Measurements from ENCODE around the gene HRAS.

HRAS gene

GRCh38 chr11:567011-567628 is 31.7 kb upstream of the HRAS start:
- no peak for DNase-seq

GRCh38 chr11:565921-566509 is 30.6 kb upstream of the HRAS start:
- no peak for DNase-seq

DNA sequence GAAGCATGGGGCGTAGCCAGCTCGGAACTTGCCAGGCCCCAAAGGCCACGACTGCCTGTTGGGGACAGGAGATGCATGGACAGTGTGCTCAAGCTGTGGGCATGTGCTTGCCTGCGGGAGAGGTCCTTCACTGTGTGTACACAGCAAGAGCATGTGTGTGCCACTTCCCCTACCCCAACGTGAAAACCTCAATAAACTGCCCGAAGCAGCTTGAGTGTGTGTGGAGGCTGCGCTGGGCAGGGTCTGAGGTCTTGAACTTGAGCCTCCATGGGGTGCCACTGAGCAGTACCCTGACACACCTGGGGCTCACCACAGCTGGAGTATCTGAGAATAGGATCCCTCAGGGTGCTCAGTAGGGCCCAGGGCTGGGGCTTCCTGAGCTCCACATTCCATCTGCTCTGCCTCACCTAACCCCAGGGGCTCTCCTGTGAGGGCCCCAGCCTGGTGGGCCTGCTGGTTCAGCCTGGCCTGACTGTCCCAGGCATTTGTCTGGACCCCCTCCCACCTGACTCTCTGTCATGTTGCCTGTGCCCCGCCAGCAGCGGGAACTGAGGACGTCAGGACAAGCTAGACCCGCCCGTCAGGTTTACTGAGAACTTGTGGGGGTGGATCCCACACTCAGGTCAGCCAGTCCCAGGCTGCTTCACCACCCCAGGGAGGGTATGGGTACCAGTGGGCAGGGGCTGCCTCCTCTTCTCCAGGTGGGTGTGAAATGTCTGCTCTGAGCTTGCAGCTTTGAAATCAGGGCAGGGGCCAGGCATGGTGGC is 28.6 kb upstream of the HRAS start:
- no peak for DNase-seq

DNA sequence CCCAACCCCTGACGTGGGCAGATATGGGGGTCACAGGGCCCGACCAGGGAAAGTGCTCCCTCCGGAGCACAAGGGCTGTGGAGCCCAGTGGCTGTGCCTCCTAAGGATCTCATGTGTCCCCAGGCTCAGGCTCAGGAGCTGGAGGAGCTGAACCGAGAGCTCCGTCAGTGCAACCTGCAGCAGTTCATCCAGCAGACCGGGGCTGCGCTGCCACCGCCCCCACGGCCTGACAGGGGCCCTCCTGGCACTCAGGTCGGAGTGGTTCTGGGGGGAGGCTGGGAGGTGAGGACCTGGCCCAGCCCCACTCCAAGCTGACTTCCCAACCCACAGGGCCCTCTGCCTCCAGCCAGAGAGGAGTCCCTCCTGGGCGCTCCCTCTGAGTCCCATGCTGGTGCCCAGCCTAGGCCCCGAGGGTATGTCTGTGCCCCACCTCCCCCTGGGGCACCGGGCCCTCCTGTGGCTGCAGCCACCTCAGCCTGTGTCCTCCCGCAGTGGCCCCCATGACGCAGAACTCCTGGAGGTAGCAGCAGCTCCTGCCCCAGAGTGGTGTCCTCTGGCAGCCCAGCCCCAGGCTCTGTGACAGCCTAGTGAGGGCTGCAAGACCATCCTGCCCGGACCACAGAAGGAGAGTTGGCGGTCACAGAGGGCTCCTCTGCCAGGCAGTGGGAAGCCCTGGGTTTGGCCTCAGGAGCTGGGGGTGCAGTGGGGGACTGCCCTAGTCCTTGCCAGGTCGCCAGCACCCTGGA is 27.9 kb upstream of the HRAS start:
- no peak for DNase-seq

DNA sequence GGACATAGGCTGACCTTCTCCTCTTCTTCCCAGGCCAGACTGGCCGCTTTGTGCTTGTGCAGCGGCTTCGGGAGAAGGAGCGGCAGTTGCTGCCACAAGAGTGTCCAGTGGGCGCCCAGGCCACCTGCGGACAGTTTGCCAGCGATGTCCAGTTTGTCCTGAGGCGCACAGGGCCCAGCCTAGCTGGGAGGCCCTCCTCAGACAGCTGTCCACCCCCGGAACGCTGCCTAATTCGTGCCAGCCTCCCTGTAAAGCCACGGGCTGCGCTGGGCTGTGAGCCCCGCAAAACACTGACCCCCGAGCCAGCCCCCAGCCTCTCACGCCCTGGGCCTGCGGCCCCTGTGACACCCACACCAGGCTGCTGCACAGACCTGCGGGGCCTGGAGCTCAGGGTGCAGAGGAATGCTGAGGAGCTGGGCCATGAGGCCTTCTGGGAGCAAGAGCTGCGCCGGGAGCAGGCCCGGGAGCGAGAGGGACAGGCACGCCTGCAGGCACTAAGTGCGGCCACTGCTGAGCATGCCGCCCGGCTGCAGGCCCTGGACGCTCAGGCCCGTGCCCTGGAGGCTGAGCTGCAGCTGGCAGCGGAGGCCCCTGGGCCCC is 26.8 kb upstream of the HRAS start:
- no peak for DNase-seq

- DNase-seq = no peak
These were observed 26.0 kb upstream of the HRAS start for GRCh38 chr11:561148-562003.

DNA sequence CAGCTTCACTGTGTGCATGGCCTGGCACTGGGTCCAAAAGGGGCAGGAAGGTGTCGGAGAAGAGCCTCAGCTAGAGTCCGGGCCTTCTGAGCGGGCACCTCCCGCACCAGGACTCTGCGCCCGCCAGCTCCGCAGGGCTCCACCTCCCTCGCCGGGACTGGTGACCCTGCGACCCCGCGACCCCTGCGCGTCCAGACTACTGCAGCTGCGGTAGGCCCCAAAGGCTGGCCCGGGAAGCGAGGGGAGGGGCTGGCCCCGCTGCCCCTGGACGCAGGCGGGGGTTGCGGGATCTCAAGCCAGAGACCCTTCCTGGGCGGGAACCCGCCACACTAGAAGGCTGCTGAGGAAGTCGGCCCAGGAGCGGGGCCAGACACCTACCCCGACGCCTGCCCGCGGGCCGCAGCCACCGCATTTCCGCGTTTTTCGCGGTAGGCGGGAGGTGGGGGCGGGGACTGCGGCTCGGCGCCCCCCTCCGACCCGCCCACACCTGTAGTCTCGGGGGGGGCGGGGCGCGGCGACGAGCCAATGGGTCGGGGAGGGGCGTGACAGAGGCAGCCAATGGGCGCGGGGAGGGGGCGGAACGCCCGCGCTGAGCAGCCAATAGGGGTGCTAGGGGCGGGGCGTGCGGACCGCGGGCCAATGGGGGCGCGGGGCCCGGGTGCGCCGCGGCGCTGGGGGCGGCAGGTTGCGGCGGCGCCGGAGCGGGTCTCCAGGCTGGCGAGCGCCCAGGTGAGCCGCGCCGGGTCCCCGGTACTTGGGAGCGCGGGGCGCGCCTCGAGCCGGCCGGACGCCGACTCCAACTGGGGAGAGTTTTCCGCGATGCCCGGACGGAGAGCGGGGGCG is 25.1 kb upstream of the HRAS start, which contains the start of the genes LMNTD2 and RASSF7:
Gene LMNTD2 (minus strand): TSS at position 434 of the 843 bp plus-strand sequence. CDS start 22 bp downstream, at position 412.
Gene RASSF7 (plus strand): TSS at position 666 of the 843 bp plus-strand sequence. CDS start 799 bp downstream, outside the sequence.
- peak; percentile 98 for DNase-seq

DNA sequence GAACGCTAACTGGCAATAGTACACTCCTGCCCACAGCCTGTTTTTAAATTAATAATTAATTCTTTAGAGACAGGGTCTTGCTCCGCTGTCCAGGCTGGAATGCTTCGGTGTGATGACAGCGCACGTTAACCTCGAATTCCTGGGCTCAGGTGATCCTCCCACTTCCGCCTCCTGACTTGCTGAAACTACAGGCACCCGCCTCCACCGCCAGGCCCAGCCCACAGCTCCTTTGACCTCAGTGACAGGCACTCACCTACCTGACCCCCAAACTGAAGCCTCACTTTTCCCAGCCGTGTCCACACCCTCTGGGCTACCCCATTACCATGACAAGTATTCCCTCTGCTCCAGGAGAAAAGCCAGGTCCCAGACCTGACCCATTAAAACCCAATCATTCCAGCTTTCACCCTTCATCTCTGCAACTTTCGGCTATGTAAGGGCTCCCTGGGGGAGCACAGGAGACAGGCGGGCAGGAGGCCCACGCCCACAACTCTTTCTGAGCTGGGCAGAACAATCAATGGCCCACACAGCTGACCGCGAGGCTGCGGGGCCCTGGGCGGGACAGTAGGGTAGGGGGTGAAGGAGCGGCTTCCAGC is 24.4 kb upstream of the HRAS start:
- DNase-seq = no peak

GRCh38 chr11:559020-559620 is 23.7 kb upstream of the HRAS start:
- DNase-seq = no peak

- DNase-seq = no peak
These were observed 23.1 kb upstream of the HRAS start for GRCh38 chr11:558503-558902.

GRCh38 chr11:557328-558132 is 22.2 kb upstream of the HRAS start:
- DNase-seq = no peak

DNA sequence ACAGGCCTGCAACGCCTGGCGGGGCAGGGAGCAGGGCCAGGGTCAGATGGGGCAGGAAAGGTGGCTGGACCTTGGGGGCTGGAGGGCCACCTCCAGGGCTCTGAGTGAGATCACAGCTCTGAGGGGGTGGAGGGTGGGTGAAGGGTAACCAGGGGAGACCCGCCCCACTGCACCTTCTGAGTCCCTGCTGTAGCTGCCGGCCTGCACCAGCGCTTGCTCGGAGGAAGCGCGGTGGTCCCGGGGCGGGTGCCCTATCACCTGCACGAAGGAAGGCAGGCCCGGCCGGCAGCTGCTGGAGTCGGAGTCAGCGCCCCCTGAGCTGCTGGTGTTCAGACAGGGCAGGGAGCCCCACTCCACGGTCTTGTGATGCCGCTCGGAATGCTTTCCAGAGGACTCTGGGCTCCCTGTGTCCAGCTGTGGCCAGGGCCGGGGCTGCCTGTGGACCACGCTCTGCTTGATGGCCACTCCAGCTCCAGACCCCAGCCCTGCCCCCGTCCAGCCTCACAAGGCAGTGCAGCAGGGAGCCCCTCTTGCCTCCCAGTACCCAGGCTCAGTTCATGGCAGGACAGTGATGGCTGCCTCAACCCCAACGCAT is 21.4 kb upstream of the HRAS start:
- DNase-seq = no peak

- no peak for DNase-seq
These were observed 20.6 kb upstream of the HRAS start for GRCh38 chr11:555780-556661.

GRCh38 chr11:555227-555779 is 19.9 kb upstream of the HRAS start:
- DNase-seq = no peak

DNA sequence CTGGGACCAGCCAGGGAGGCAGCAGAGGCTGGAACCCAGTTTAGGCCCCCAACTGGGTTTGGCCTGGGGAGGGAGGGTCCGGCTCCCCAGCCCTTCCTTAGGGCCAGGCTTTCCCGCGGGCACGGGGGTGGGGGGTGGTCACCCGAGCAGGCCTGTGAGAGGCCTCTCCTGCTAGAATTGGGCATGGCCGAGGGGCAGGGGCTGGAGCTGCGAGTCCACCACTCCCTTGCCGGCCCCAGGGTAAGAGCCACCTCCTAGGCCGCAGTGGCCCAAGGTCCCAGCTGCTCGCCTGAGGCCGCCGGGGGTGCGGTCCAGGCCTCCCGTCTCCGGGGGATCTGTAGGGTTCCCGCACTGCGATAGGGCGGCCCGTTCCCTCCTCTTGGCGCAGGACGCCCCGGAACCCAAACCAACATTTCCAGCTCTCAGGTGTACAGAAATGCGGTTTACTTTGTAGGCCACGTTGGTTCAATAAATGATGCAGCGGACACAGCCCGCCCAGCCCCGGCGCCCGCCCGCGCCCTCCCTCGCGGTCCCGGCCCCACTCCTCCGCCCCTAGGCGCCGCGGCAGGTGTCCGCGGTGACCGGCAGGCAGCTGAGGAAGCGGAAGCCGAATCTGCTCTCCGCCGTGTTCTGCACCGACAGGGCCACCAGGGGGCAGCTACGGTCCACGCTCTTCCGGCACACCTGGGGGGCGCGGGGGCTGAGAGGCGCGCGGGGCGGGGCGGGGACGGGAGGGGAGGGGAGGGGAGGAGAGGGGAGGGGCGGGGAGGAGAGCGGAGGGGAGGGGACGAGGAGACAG is 19.3 kb upstream of the HRAS start:
- DNase-seq = peak; percentile 80

DNA sequence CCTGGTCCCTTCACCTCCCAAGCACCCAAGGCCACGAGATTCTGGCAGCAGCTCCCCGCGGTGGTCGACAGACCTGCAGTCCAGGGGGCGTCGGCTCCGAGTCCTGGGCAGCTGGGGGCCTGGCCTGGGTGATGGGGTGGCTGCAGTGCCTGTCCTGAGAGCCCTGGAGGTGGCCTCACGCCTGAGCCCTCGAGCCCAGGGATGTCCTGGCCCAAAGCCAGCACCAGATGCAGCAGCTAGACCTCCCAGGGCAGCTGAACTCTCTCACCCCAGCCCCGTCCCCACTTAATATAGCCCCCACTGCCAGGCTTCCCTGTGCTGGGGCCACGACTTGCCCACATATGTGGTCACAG is 18.6 kb upstream of the HRAS start:
- DNase-seq = no peak

All from activated CD8-positive, alpha-beta memory T cell treated with anti-CD3 and anti-CD28 coated beads, Interleukin-2, amount 50 U/mL, for 4 hours (primary cell).